ENCODE results near the gene COL9A3. TPM values are rescaled to one million over a fixed set of nuclear protein-coding genes. Genes with fewer than 3 reads are reported as not detected.

COL9A3 gene
- total and polyA plus RNA-seq, 2 of the 8 experiments (the other 6 are each of a cell fraction or from before 2014, with no cell fraction given) = 21.7 to 80.1 TPM

DNA sequence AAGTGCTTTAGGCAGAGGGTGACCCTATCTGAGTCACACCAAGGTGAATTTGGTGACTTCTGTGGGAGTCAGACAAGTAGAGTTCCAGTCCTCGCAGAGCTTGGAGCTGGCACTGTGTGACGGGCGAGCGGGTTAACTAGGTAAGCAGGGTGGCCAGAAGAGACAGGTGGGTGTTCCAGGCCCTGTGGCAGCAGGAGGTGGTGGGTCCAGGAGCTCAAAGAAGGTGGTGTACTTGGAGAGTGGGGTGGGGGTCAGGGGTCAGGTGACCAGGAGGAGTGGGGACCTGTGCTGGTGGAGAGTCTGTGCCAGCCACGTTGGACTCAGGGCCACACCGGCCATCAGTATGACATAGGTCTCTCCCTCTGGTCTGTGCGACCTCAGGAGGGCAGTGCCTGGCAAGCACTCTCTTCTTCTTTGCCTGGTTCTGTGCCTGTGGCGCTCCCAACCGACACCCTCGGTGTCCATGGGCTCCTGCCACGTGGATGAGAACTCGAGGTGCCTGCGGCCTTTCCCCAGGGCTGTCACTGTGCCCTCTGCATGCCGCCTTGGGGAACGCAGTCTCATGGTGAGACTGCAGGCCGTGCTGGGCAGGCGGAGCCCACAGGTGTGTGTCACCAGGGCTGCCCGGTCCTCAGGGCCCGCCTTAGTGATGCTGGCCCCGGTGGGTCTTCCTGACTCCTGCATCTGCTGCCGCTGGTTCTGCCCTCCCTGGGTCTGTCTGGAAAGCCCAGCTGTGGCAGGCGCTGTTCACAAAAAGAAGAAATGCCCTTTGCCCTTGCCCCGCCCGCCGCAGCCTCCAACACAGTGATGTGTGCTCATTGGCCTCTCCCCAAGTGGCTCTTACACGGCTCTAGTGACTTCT, 18.9 kb upstream of the COL9A3 start:
- no peak overlapping the region for H2AFZ ChIP-seq (ENCODE audit: low read length)
- no peak overlapping the region for H2BK20ac ChIP-seq (ENCODE audit: low read length)
- no peak for FAIRE-seq
- no peak overlapping the region for H3K9ac ChIP-seq (replicated peaks in 1 of 4; ENCODE audit: extremely low read depth in 1 of 4, low read depth in 3 of 4, low read length in 3 of 4)
- peaks cover 7% of the 10 kb centered on the region; the same call in 1 of the 2 replicates for H3K23me2 ChIP-seq (ENCODE audit: low read depth, low read length)
- H3K14ac ChIP-seq (ENCODE audit: insufficient read length) = no peak overlapping the region
- H3K9me3 ChIP-seq (ENCODE audit: insufficient read depth in 2 of 2, low read depth in 1 of 2, low read length in 1 of 2) = no peaks in the 10 kb centered on the region
- H3K79me2 ChIP-seq (ENCODE audit: control insufficient read depth in 1 of 2, insufficient read depth in 2 of 2, low read length in 2 of 2) = no peaks in the 10 kb centered on the region
- no peak overlapping the region; a peak in 1 of 4 replicates for H3K4me2 ChIP-seq (ENCODE audit: insufficient read depth in 1 of 2, low read depth in 2 of 2, low read length in 2 of 2)
- no peak overlapping the region for H3K56ac ChIP-seq (replicated peaks; ENCODE audit: insufficient read length, low read depth, low read length)
- H3K79me1 ChIP-seq (ENCODE audit: low read depth, low read length) = no peaks in the 10 kb centered on the region
- H3K18ac ChIP-seq (ENCODE audit: extremely low read depth, low read length) = no peak overlapping the region
- H3K4me3 ChIP-seq (ENCODE audit: extremely low read depth in 1 of 4, insufficient read depth in 2 of 4, low read depth in 3 of 4, low read length in 4 of 4) = no peak overlapping the region
- H4K91ac ChIP-seq (replicated peaks; ENCODE audit: insufficient read length, low read length) = no peak overlapping the region
- H4K8ac ChIP-seq (ENCODE audit: extremely low read depth, insufficient read depth, low read length) = 0 out of 2 replicates have a peak overlapping the region, but pooled peaks have one; percentile 5
- H3K36me3 ChIP-seq (ENCODE audit: control insufficient read depth in 2 of 4, insufficient read depth in 4 of 4, low read length in 3 of 4) = peaks cover 2 to 26% (median 9%) of the 10 kb centered on the region in 4 experiments; a peak in 4 of 8 replicates
- H3K4me1 ChIP-seq (replicated peaks in 1 of 4; ENCODE audit: control insufficient read depth in 3 of 4, insufficient read depth in 4 of 4, low read length in 3 of 4) = peaks cover 0 to 11% (median 5%) of the 10 kb centered on the region in 4 experiments; a peak in 4 of 7 replicates
- no peak overlapping the region for H4K5ac ChIP-seq (ENCODE audit: insufficient read length, low read depth, low read length)
- peaks cover 0 to 15% of the 10 kb centered on the region in 2 experiments for H4K20me1 ChIP-seq (replicated peaks in 1 of 2; ENCODE audit: control insufficient read depth in 1 of 2, insufficient read depth in 2 of 2, low read length in 2 of 2)
- H3K27me3 ChIP-seq (replicated peaks in 1 of 4; ENCODE audit: control insufficient read depth in 3 of 4, extremely low read depth in 1 of 4, insufficient read depth in 3 of 4, low read length in 3 of 4) = peaks cover 0 to 18% (median 11%) of the 10 kb centered on the region in 4 experiments; a peak in 5 of 7 replicates
- CTCF ChIA-PET (ENCODE audit: partially characterized antibody) = interaction anchor here (0.6 to 6.2 kb wide), 6 partner anchors 9 to 1194 kb away, joined by 3 to 37 read pairs (median 4); partner anchors contain the start of gene NTSR1
- H2BK5ac ChIP-seq (ENCODE audit: low read depth, low read length) = no peak overlapping the region
- no peak overlapping the region for H3K27ac ChIP-seq (ENCODE audit: low read depth, low read length)
- no peak overlapping the region for H2BK15ac ChIP-seq (ENCODE audit: low read length)
- H2AK5ac ChIP-seq (ENCODE audit: low read depth, low read length) = no peak overlapping the region
- DNase-seq (ENCODE audit: low read depth in 1 of 2, low spot score in 2 of 2) = no peak
- no peak for TF ChIP-seq TCF12 (IDR thresholded peaks at IDR 0.05; ENCODE audit: low read depth, low read length)
- TF ChIP-seq CREB1 (IDR thresholded peaks at IDR 0.05) = no peak
- no peak for TF ChIP-seq CTBP2 (IDR thresholded peaks at IDR 0.05; ENCODE audit: borderline replicate concordance, insufficient read depth, insufficient read length, low read length)
- no peak for TF ChIP-seq NANOG (IDR thresholded peaks at IDR 0.05; ENCODE audit: insufficient read depth, low read depth, low read length, poor library complexity, severe bottlenecking)
- TF ChIP-seq KDM5A (IDR thresholded peaks at IDR 0.05; ENCODE audit: low read length) = no peak
- H3K23ac ChIP-seq (ENCODE audit: insufficient read length) = no peak overlapping the region
- no peak overlapping the region for H3K4ac ChIP-seq (replicated peaks; ENCODE audit: insufficient read length, low read depth, low read length)
- WGBS, 2 experiments (ENCODE audit: extremely low coverage in 1 of 2, insufficient coverage in 1 of 2, insufficient read length in 1 of 2, insufficient replicate concordance in 2 of 2, low coverage in 1 of 2, low lambda C conversion rate in 2 of 2, missing lambda C conversion rate in 1 of 2) = 87% methylated on average over 24 of the region's 26 CpGs; no CpG with 5 or more reads in 1 of the 2 experiments
- H2BK120ac ChIP-seq (replicated peaks; ENCODE audit: low read depth, low read length) = no peak overlapping the region
- POLR2A ChIA-PET (ENCODE audit: partially characterized antibody) = interaction anchor here (1.0 to 1.3 kb wide), 3 partner anchors 11 to 18 kb away, joined by 3 to 4 read pairs (median 3); no protein-coding TSS in a partner anchor
- no peak overlapping the region for H2BK12ac ChIP-seq (ENCODE audit: low read depth, low read length)

All from H1 (cell line).